HepG2 (cell line): ENCODE results near the gene KHK. TPM values are rescaled to one million over a fixed set of nuclear protein-coding genes. Genes with fewer than 3 reads are reported as not detected.

Experiments
- CBX1 ChIP-seq: IDR thresholded peaks from one replicate; pipeline ENCODE4 v1.6.1; 2016; ENCODE audit warnings: antibody characterized with exemption, low read depth
- CSRNP1 ChIP-seq: sonication (generic); formaldehyde crosslinking; IDR thresholded peaks from 2 replicates; pipeline ENCODE4 v1.8.1; 2023; ENCODE audit warnings: mild to moderate bottlenecking, missing genetic modification reagents
- EEA1 ChIP-seq: sonication (generic); formaldehyde crosslinking; IDR thresholded peaks from 2 replicates; pipeline ENCODE4 v1.5.1; 2020; ENCODE audit warnings: mild to moderate bottlenecking, missing genetic modification reagents, borderline replicate concordance
- ELF4 ChIP-seq: sonication (generic); formaldehyde crosslinking; IDR thresholded peaks from 2 replicates; pipeline ENCODE4 v1.5.0; 2020; ENCODE audit warnings: missing genetic modification reagents, mild to moderate bottlenecking, moderate library complexity, borderline replicate concordance
- IRF9 ChIP-seq: sonication (generic); formaldehyde crosslinking; IDR thresholded peaks from 2 replicates; pipeline ENCODE4 v1.8.0; 2022; ENCODE audit warnings: missing genetic modification reagents, mild to moderate bottlenecking, borderline replicate concordance
- MNT ChIP-seq: fragments of 450-650 bp; IDR thresholded peaks from 2 replicates; pipeline ENCODE4 v1.6.1; 2016
- MTF2 ChIP-seq: sonication (generic); formaldehyde crosslinking; IDR thresholded peaks from 2 replicates; pipeline ENCODE4 v1.5.0; 2020; ENCODE audit warnings: missing genetic modification reagents, borderline replicate concordance
- NFKB2 ChIP-seq: sonication (generic); formaldehyde crosslinking; IDR thresholded peaks from 2 replicates; pipeline ENCODE4 v1.4.0; 2020; ENCODE audit warnings: missing genetic modification reagents, borderline replicate concordance
- NR3C1 ChIP-seq: sonication (generic); formaldehyde crosslinking; IDR thresholded peaks from 2 replicates; pipeline ENCODE4 v1.4.0; 2020; ENCODE audit warnings: missing genetic modification reagents
- SAP130 ChIP-seq: IDR thresholded peaks from 2 replicates; pipeline ENCODE4 v1.6.1; 2016; ENCODE audit warnings: low read depth
- SRY ChIP-seq: sonication (generic); formaldehyde crosslinking; IDR thresholded peaks from 2 replicates; pipeline ENCODE4 v1.8.0; 2022; ENCODE audit warnings: mild to moderate bottlenecking, missing genetic modification reagents
- TERF1 ChIP-seq: sonication (generic); formaldehyde crosslinking; IDR thresholded peaks from 2 replicates; pipeline ENCODE4 v1.8.0; 2022; ENCODE audit warnings: mild to moderate bottlenecking, missing genetic modification reagents, moderate library complexity
- TP53 ChIP-seq: sonication (generic); formaldehyde crosslinking; conservative IDR thresholded peaks from 2 replicates; pipeline ENCODE4 v1.4.0; 2020; ENCODE audit warnings: missing genetic modification reagents
- XBP1 ChIP-seq: sonication (generic); formaldehyde crosslinking; IDR thresholded peaks from 2 replicates; pipeline ENCODE4 v1.5.0; 2020; ENCODE audit warnings: missing genetic modification reagents
- ZFP62 ChIP-seq: sonication (generic); formaldehyde crosslinking; IDR thresholded peaks from 2 replicates; pipeline ENCODE4 v1.4.0; 2020; ENCODE audit warnings: missing genetic modification reagents
- ZNF432 ChIP-seq: sonication (generic); formaldehyde crosslinking; IDR thresholded peaks from 2 replicates; pipeline ENCODE4 v1.5.0; 2020; ENCODE audit warnings: missing genetic modification reagents, mild to moderate bottlenecking, borderline replicate concordance
- ZNF597 ChIP-seq: sonication (generic); formaldehyde crosslinking; IDR thresholded peaks from 2 replicates; pipeline ENCODE4 v1.5.0; 2020; ENCODE audit warnings: missing genetic modification reagents
- ZNF704 ChIP-seq: sonication (generic); formaldehyde crosslinking; IDR thresholded peaks from 2 replicates; pipeline ENCODE4 v1.8.1; 2023; ENCODE audit warnings: mild to moderate bottlenecking, inconsistent platforms, moderate library complexity, missing genetic modification reagents, borderline replicate concordance
- ZNF746 ChIP-seq: sonication (generic); formaldehyde crosslinking; IDR thresholded peaks from 2 replicates; pipeline ENCODE4 v1.8.0; 2022; ENCODE audit warnings: mild to moderate bottlenecking, missing genetic modification reagents
- polyA plus RNA-seq, 8 experiments: library from polyadenylated mRNA; depleted of rRNA in 3 of 8; stranded (reverse) in 7 of 8; unstranded in 1 of 8; fragments of >200 nt; fragmentation: Illumina TruSeq in 4 of 8; extraction: Trizol in 4 of 8; gene quantifications; 2 replicates each; pipeline versions ENCODE4 v1.2.1 to v1.2.3, GENCODE V29; 2011 to 2016; ENCODE audit warnings: low read depth in 4 of 8, missing spikeins in 1 of 8, mixed read lengths in 1 of 8; ENCODE audit not compliant: insufficient read depth in 1 of 8
- total RNA-seq, 5 experiments: library from RNA; depleted of rRNA; stranded (reverse); fragments of >200 nt; fragmentation: Illumina TruSeq; extraction: Trizol; gene quantifications; 2 replicates each; pipeline ENCODE4 v1.2.3, GENCODE V29; 2016; ENCODE audit warnings: low read depth in 1 of 5

The KHK gene
- total and polyA plus RNA-seq, 2 of the 13 experiments (the other 11 are each of a cell fraction or from before 2014, with no cell fraction given) = 40.9 to 99.2 TPM

GRCh38 chr2:27078267-27079194 is 8.0 kb upstream of the KHK start, which contains the start of gene EMILIN1 (continued):
- TF ChIP-seq ZFP62 (CRISPR knock-in tag) (no peak), MNT (no peak), SAP130 (peak; percentile 20; the same call in 1 of the 2 replicates), ELF4 (CRISPR knock-in tag) (no peak), MTF2 (CRISPR knock-in tag) (no peak), IRF9 (CRISPR knock-in tag) (no peak), TERF1 (CRISPR knock-in tag) (no peak), ZNF704 (CRISPR knock-in tag) (no peak), CBX1 (no peak), ZNF746 (CRISPR knock-in tag) (no peak; the same call in 1 of the 2 replicates), ZNF597 (CRISPR knock-in tag) (no peak), EEA1 (CRISPR knock-in tag) (no peak), SRY (CRISPR knock-in tag) (no peak; the same call in 1 of the 2 replicates), TP53 (no peak), XBP1 (CRISPR knock-in tag) (no peak), NR3C1 (no peak), CSRNP1 (CRISPR knock-in tag) (no peak), ZNF432 (no peak), NFKB2 (CRISPR knock-in tag) (no peak)
